Activated T-cell treated with anti-CD3 and anti-CD28 coated beads, Interleukin-2, amount 50 U/mL, for 72 hours (primary cell): ENCODE results near the gene DISP2. TPM values are rescaled to one million over a fixed set of nuclear protein-coding genes. Genes with fewer than 3 reads are reported as not detected.

Experiments used
- ATAC-seq, 2 donors: fragments of 150-1000 bp; cut with Tn5 transposase; replicated peaks in 1 of 2; 2 replicates each; pipeline ENCODE4 v1.10.0; 2021; ENCODE audit warnings: moderate library complexity in 2 of 2, mild to moderate bottlenecking in 1 of 2
- DNase-seq, 2 donors: peaks; one replicate each; pipeline ENCODE4 v3.0.0; 2021 to 2022; ENCODE audit warnings: mixed read lengths in 1 of 2
- H3K27ac Mint-ChIP-seq: one replicate; pipeline ENCODE4 v1.8.0; 2022; ENCODE audit warnings: mild to moderate bottlenecking, moderate library complexity, mixed read lengths
- H3K27me3 Mint-ChIP-seq: one replicate; pipeline ENCODE4 v1.8.0; 2022; ENCODE audit warnings: low read depth, mixed read lengths
- H3K36me3 Mint-ChIP-seq, 2 donors: one replicate each; pipeline ENCODE4 v1.8.0; 2022; ENCODE audit warnings: mixed read lengths in 2 of 2, mild to moderate bottlenecking in 1 of 2; ENCODE audit not compliant: insufficient read depth in 2 of 2
- H3K4me1 Mint-ChIP-seq: one replicate; pipeline ENCODE4 v1.8.0; 2022; ENCODE audit warnings: low read depth, mixed read lengths
- H3K4me3 Mint-ChIP-seq, 2 donors: one replicate each; pipeline ENCODE4 v1.8.0; 2022; ENCODE audit warnings: mild to moderate bottlenecking in 2 of 2, mixed read lengths in 2 of 2, moderate library complexity in 2 of 2
- H3K9me3 Mint-ChIP-seq, 2 donors: one replicate each; pipeline ENCODE4 v1.8.0; 2022; ENCODE audit warnings: mixed read lengths in 2 of 2
- total RNA-seq, 2 donors: library from RNA; stranded (reverse); gene quantifications; one replicate each; pipeline ENCODE4 v1.2.3, GENCODE V29; 2022

The DISP2 gene
- total RNA-seq, 2 donors from 2014 or later: 0.19 to 0.34 TPM

- H3K4me3 Mint-ChIP-seq: no peak overlapping the region
- H3K27ac Mint-ChIP-seq: no peak overlapping the region
- no peak for DNase-seq
- H3K36me3 Mint-ChIP-seq: no peaks in the 10 kb centered on the region
- no peaks in the 10 kb centered on the region for H3K9me3 Mint-ChIP-seq
- H3K27me3 Mint-ChIP-seq: no peaks in the 10 kb centered on the region
- no peak for ATAC-seq
- no peaks in the 10 kb centered on the region for H3K4me1 Mint-ChIP-seq
Measured at GRCh38 chr15:40427188-40427587, 69.2 kb downstream of the DISP2 start.

GRCh38 chr15:40428185-40428584 lies 70.2 kb downstream of the DISP2 start:
- DNase-seq: no peak
- ATAC-seq: no peak
- Mint-ChIP-seq H3K4me3 (no peak overlapping the region), H3K4me1 (no peaks in the 10 kb centered on the region), H3K36me3 (no peaks in the 10 kb centered on the region), H3K27me3 (no peaks in the 10 kb centered on the region), H3K27ac (no peak overlapping the region), H3K9me3 (no peaks in the 10 kb centered on the region)

Other genes with a start within 250 kb of the DISP2 start
- gene BMF, start 249.3 kb upstream of the DISP2 start, total RNA-seq: 10 to 100 TPM; 23.7 to 25.9 TPM
- 10 to 100 TPM; 86.5 to 91.2 TPM for gene BUB1B, start 197.2 kb upstream of the DISP2 start, total RNA-seq
- 1 to 10 TPM in 1 of 2 donors, under 1 TPM in 1; 0.51 to 1.2 TPM for gene PAK6, start 119.2 kb upstream of the DISP2 start, total RNA-seq
- gene ANKRD63, start 75.2 kb upstream of the DISP2 start, total RNA-seq: not detected
- 10 to 100 TPM; 90.4 to 91.8 TPM for gene PLCB2, start 50.3 kb upstream of the DISP2 start, total RNA-seq
- gene INAFM2, start 34.5 kb upstream of the DISP2 start, total RNA-seq: 10 to 100 TPM in 1 of 2 donors, 1 to 10 TPM in 1; 7.1 to 10.2 TPM
- 1 to 10 TPM; 1.0 to 1.6 TPM for gene CCDC9B, start 17.3 kb upstream of the DISP2 start, total RNA-seq
- gene PHGR1, start 7.2 kb upstream of the DISP2 start, total RNA-seq: not detected
- gene KNSTRN, start 24.5 kb downstream of the DISP2 start, total RNA-seq: 10 to 100 TPM; 47.3 to 61.5 TPM
- 10 to 100 TPM; 61.2 to 75.5 TPM for gene IVD, start 47.6 kb downstream of the DISP2 start, total RNA-seq
- gene BAHD1, start 82.7 kb downstream of the DISP2 start, total RNA-seq: 10 to 100 TPM; 20.8 to 21.9 TPM
- gene CHST14, start 112.8 kb downstream of the DISP2 start, total RNA-seq: 1 to 10 TPM; 9.5 to 9.7 TPM
- gene CCDC32, start 206.8 kb downstream of the DISP2 start, total RNA-seq: 10 to 100 TPM; 34.8 to 38.1 TPM
- gene RPUSD2, start 211.1 kb downstream of the DISP2 start, total RNA-seq: 10 to 100 TPM; 11.3 to 12.9 TPM
- 10 to 100 TPM; 32.5 to 34.1 TPM for gene KNL1, start 236.0 kb downstream of the DISP2 start, total RNA-seq